Measurements from ENCODE around the gene CRIP3.
"Not testable (repeated sequence)": the region's sequence is repeated elsewhere in the genome, so short reads cannot be mapped to it uniquely, and the experiment has no call there.

CRIP3 gene

DNA sequence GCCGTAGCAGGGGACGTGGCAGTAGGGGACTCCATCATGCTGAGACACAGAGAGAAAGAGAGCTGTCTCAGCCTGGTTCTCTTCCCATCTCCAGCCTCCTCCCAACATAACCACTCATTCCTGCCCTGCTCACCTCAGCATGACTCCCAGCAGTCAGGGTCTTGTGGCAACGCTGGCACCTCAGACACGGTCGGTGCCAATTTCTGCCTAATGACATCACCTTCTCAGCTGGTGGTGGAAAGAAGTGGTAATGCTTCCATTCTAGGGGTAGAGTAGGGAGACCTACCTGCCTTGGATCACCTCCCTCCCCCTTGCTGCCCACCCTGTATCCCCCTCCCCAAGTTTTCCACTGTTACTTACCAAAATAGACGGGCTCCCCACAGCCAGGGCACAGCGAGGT, 2.5 kb downstream of the CRIP3 start:
- DNase-seq: no peak

DNA sequence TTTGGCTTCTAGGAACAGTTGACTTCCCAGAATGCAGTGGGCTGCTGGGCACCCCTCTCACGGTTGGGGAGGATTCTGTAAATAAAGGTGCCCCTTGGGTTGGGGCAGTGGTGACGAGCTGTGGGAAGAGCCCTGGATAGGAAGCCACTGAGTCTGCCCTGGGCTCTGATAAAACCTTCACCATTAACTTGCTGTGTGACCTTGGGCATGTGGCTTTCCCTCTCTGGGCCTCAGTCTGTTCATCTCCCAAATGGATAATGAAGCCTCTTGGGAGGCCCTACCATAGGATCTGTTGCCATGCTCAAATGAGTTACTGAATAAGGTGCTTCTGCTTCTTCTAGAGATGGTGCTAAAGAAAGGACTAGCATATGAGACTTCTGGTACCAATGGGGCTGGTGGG, 3.7 kb downstream of the CRIP3 start:
- DNase-seq: no peak

DNA sequence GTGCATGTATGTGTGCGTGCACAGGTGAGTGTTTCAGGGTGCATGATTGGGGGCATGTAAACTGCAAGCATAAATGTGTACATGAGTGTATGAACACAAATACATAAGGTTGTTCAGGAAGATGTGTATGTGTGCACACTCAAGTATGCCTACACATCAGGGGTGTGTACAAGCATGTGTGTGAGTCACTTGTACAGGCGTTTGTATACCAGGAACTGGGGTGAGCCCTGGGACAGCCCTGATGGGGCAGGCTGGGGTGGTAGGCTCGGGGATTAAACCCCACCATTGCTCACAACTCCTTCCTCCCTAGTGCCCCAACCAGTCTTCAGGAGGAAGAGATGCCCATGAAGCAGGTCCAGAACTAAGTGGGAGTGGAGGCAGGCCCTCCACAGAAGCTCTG, 4.3 kb downstream of the CRIP3 start:
- no peak for DNase-seq

DNA sequence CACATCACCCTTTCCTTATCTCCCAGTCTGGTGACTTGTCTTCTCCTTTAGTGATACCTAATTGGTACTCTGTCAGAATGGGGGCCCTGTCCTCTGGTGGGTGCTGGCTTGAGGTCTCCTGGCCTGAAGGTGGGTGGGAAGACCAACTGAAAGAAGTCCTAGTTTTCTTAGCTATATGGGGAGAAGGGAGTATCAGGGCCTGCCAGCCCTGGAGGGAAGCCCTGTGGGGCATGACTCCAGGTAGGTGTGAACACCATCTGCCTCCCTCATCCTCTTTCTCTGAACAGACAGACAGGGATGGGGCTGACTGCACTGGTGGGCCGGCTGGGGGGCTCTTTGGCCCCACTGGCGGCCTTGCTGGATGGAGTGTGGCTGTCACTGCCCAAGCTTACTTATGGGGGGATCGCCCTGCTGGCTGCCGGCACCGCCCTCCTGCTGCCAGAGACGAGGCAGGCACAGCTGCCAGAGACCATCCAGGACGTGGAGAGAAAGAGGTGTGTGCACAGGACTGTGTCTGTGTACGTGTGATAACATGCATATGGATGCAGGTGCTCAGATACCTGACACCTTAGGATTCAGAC, 4.8 kb downstream of the CRIP3 start:
- no peak for DNase-seq

DNA sequence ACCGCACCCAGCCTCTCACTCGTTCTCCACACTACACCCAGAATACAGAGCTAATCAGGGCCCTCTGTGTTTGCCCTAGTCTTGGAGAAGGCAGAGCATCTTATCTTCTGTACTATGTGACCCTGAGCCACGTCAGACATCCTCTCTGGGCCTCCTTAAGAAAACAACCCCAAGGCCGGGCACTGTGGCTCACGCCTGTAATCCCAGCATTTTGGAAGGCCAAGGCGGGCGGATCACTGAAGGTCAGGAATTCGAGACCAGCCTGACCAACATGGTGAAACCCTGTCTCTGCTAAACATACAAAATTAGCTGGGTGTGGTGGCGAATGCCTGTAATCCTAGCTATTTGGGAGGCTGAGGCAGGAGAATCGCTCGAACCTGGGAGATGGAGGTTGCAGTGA, 5.6 kb downstream of the CRIP3 start:
- not testable (repeated sequence) for DNase-seq

DNA sequence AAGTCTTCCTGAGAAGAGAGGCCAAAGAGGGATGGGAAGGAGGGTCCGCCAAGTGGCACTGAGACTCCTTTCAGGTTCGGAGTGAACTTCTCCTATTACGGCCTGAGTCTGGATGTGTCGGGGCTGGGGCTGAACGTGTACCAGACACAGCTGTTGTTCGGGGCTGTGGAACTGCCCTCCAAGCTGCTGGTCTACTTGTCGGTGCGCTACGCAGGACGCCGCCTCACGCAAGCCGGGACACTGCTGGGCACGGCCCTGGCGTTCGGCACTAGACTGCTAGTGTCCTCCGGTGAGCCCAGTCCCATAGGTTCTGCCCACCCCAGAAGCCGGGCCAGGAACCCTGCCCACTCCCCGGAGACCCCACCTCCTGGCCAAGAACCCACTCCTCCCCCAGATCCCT, 6.5 kb downstream of the CRIP3 start:
- no peak for DNase-seq

DNA sequence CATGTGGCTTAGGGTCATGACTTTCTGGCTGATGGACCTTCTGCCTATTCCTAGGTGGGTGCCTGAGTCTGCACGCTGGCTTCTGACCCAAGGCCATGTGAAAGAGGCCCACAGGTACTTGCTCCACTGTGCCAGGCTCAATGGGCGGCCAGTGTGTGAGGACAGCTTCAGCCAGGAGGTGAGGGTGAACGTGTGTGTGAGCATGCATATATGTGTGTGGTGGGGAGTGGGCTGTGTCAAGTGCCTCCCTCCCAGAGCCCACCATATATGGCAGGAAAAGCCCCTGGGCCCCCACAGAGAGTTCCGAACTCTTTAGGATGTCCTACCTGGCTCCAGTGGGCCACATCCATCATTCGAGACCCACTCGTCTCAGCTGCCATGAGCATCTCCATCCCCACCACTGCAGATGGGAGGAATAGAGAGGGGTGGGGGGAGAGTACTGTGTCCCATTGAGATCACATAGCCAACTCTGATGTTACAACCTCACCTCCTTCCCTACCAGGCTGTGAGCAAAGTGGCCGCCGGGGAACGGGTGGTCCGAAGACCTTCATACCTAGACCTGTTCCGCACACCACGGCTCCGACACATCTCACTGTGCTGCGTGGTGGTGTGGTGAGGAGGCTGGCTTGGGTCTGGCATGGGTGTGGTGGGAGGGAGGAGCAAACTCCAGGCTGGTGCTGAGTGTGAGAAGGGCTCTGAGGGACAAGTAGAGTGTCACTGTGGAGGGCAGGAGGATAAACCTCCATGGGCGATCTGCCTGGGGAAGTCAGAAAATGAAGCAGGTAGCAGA, 7.3 kb downstream of the CRIP3 start:
- DNase-seq: no peak

DNA sequence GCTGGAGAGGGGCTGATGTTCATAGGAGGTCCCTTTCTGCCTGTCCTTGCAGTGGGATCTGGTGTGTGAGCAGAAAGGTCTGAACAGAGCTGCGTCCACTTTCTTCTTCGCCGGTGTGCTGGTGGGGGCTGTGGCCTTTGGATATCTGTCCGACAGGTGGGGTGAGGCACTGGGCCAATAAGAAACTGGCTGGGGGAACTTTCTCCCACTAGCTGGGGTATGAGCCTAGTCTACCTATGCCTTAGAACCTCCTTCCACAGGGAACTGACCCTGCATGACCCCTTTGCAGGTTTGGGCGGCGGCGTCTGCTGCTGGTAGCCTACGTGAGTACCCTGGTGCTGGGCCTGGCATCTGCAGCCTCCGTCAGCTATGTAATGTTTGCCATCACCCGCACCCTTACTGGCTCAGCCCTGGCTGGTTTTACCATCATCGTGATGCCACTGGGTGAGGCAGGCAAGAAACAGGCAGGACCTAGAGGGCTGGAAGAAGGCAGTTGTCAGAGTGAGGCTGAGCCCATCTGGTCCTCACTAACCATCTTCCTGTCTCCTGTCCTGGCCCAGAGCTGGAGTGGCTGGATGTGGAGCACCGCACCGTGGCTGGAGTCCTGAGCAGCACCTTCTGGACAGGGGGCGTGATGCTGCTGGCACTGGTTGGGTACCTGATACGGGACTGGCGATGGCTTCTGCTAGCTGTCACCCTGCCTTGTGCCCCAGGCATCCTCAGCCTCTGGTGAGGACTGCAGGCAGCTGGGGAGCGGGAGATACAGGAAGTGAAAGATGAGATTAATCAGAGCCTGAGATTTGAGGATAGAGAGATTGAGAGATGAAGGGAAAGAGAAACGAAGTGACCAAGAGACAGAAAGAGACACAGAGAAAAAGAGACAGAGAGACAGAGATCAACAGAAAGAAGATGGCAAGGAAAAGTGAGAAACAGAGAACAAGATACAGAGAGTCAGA, 9.0 kb downstream of the CRIP3 start:
- no peak for DNase-seq

DNA sequence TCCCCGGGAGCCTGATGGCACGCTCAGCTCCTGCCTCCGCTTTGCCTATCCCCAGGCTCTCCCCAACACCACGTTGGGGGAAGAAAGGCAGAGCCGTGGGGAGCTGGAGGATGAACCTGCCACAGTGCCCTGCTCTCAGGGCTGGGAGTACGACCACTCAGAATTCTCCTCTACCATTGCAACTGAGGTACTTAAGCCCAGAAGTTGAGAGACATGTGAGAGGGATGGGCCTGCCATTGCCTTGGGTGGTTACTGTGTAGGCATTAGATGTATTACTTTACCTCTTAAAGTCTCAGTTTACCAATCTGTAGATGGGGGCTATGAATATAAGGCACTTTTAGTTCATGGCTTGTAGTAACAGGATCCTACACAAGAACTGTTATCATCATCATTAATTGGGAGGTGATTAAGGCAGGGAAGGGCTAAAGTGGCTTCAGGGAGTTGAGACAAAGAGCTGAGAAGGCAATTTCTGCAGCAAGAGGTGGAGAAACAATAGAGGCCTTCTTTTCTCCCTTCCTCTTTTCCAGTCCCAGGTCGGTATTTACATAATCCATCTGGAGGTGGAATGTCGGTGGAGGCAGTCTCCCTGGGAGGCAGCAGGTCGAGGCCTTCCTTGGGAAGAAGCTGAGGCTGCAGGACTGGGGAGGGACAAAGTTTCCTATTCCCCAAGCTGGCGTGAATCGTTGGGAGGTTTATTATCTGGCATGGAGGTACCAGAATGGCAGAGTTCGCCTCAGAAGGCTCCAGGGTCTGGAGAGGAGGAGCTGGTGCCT, 9.9 kb downstream of the CRIP3 start:
- DNase-seq: no peak

DNA sequence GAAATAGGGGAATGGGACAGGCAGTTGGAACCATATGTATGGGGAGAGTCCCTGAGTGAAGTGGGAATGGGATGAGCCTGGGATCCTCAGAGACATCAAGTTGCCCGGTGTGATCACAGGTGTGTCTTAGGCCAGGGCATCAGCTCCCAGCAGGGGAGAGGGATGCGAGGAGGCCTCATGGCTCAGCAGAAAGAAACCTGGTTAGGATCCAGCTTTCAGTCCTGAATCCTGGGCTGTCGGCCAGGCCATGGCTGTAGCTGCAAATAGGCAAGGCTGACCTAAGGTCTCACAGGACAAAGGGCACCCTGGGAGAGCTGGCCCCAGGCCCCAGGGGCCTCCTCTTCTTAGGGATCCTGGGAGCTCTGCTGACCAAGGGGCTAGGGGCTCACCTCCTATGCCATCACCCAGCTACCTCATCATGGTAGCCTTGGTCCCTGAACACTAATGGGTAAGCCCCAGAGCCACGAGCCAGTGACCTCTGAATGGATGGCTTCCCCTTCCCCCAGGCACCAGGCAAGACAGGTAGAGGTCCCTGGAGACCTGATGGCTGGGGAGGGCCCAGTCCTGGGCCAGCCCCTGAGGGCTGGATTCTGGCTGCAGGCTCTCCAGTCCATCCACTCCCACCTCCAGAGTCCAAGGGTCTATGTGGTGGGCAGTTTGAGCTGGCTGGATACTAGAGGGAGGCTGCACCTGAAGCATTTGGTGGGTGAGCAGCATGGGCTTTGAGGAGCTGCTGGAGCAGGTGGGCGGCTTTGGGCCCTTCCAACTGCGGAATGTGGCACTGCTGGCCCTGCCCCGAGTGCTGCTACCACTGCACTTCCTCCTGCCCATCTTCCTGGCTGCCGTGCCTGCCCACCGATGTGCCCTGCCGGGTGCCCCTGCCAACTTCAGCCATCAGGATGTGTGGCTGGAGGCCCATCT, 10.7 kb downstream of the CRIP3 start, which contains the start of gene SLC22A7:
Gene SLC22A7 (plus strand): TSS at position 617 of the 921 bp plus-strand sequence. CDS start 99 bp downstream, at position 716.
- DNase-seq: no peak

DNA sequence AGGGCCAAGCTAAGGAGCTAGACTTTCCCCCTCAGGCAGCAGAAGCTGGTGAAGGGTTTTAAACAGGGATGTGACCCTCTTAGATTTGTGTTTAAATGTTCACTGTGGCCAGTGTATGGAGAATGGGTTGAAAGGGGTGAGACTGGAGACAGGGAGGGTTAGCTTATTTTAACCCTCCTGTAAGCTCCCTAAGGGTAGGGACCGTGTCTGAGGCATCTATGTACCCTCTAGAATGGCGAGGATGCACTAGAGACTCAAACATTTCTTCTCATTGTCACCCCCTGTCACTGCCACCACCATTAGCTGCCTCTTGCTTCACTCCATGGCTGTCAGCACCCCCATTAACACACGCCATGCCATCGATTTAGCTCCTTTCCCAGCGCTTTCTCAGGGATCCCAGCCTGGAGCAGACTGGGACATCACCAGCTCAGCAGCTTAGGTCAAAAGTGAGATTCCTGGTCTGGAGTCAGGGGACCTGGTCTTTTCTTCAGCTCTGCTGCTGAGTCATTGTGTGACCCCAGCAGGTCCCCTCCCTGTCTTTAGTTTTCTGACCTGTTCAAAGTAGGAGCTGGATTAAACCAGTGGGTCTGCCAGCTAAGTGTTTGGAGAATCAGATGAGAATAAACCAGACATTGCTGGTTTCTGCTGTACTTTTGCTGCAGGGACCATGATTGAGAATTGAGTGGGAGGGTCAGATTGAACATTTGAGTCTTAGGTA, 11.7 kb downstream of the CRIP3 start:
- DNase-seq: no peak

DNA sequence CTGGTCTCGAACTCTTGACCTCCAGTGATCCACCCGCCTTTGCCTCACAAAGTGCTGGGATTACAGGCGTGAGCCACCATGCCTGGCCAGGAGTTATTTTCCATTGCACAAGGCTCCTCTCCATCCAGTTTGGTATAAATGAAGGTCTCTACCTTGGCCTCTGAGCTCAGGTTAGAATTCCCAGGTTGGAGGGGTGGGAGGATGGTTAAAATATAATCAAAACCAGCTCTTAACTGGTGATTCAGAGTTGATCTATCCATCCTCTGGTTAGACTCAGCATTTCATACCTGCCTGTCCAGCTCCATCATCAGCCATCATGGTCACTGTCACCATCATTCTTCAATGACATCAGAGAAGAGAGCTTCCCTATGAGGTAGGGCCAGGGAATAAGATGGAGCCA, 13.2 kb downstream of the CRIP3 start:
- no peak for DNase-seq

DNA sequence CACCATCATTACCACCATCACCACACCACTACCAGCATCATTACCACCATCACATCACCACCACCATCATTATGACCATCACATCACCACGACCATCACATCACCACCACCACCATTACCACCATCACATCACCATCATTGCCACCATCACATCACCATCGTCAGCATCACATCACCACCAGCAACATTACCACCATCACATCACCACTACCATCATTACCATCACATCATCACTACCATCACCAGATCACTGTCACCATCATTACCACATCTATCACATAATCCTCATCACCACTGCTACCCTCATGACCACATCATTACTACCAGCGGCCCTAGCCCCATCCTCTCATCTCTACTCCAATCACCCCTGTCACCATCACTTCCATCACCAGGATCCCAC, 14.1 kb downstream of the CRIP3 start:
- DNase-seq: no peak

DNA sequence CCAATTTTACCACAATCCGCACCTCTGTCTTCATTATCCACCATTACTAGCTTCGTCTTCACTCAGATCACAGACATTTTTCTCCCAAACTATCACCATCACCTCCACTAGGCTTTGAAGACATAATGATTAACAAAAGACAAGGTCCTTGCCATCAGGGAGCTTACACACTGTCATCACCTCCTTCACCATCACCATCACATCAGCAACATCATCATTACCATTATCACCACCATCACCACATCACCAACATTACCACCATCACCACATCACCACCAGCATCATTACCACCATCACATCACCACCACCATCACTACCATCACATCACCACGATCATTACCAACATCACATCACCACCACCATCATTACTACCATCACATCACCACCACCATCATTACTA, 14.9 kb downstream of the CRIP3 start:
- no peak for DNase-seq

DNA sequence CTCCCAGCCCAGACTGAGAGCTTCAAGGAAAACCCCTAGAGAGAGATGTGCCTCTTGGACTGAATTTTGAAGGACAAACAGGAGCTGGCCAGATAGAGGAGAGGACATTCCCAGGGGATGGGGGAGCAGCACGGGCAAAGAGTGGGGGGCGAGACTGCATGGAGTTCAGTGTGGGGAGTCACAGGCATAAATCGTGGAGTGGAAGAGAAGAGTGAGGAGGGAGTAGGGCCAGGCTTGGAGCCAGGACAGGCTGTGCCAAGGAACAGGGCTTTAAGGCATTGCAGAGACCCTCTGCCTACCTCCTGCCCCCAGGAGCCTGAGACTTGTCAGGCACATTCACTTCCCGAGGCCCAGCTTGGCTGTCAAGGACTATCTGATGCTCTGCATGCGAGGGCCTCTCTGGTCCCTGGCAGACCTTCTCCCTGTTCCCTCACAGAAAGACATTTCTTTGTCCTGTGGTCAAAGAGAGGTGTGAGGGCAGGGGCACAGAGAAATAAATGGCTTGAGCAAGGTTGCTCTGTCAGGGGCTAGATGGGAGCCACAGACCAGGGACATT, 15.8 kb downstream of the CRIP3 start:
- DNase-seq: no peak

DNA sequence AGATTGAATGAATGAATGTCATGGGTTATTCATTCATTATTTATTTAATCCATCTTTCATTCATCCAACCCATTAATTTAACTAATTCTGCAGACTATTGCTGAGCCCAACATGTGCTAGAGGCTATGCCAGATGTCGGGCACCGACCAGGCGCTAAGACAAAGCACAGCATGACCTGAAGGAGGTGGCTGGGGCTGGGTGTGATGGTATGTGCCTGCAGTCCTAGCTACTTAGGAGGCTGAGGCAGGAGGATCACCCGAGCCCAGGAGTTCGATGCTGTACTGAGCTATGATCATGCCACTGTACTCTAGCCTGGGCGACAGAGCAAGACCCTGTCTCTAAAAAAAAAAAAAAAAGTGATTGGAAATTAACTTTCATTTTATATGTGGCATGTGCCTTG, 16.3 kb downstream of the CRIP3 start:
- DNase-seq: no peak

DNA sequence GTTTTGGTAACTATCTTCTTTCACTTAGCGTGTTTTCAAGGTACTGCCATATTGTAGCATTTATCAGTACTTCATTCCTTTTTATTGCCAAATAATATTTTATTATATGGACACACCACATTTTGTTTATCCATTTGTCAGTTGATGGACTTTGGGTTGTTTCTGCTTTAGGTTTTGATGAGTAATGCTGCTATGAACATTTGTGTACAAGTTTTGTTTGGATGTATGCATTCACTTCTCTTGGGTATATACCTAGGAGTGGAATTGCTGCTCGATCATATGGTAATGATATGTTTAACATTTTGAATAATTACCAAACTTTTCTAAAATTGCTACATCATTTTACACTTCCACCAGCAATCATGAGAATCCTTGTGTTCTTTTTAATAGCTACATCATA, 16.9 kb downstream of the CRIP3 start:
- no peak for DNase-seq

DNA sequence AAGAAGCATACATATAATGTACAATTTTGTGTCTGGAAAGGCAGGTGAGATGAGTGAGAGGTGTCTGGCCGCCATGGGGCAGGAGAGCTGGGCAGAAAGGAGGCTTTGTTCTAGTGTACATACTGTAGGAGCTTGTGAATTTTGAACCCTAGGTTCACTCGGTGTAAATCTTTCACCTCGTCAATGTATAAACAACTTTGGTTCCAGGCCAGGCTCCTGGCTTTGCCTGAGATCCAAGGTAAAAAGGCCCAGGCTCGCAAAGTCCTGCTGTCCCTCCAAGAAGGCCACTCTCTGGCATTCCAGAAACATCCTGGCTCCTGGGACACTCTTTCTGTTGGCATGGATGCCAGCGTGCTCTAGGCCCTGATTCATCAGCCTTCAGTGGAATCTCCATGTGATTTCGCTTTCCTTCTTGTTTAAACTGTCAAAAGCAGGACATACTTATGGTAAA, 17.7 kb downstream of the CRIP3 start:
- DNase-seq: no peak

DNA sequence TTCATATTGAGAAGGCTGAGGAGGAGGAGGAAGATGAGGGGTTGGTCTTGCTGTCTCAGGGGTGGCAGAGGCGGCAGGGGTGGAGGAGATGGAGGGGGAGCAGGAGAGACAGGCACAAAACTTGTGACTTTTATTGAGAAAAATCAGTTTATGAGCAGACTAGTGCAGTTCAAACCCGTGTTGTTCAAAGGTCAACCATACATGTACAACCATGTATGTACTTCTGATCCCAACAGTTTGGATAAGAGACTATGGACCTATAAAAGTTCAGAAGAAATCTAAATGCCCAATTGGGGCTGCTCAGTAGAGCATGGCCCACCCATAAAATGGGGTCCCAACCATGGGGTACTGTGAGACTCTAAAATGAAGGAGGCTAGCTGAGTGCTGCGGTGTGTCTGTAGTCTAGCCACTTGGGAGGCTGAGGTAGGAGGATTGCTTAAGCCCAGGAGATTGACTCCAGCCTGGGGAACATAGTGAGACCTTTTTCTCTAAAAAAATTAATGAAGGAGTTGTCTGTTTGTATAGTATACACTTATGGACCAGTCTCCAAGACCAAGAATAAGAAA, 18.2 kb downstream of the CRIP3 start:
- DNase-seq: no peak
